D341Med (cell line): ENCODE measurements around the gene SORCS2.

ENCODE experiments used
- DNase-seq: peaks from one replicate; pipeline ENCODE4 v3.0.0; 2012; ENCODE audit warnings: low spot score

The SORCS2 gene

DNA sequence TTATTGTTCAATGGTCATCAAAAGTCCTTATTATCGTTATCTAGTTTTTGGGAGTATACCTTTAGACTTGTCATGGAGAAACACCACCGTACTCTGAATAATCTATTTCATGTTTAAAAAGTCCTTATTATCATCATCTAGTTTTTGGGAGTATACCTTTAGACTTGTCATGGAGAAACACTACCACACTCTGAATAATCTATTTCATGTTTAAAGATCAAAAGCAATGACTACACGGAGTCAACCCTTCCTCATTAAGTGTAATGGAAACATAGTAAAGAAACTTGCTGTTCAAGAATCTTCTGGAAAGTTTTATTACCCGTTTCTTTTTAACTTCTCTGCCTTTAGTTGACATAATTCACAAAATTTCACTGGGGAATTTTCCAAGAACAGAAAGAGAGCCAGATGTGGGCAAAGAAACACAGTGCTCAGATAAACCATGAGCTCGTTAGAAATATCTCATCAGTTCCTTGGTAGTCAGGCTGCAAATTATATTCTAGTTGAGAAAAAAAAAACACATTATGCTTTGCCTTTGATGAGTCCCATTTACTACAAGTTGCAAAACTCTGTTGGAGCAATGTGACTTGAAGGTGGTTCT lies 588.5 kb downstream of the SORCS2 start:
- DNase-seq: no peak

DNA sequence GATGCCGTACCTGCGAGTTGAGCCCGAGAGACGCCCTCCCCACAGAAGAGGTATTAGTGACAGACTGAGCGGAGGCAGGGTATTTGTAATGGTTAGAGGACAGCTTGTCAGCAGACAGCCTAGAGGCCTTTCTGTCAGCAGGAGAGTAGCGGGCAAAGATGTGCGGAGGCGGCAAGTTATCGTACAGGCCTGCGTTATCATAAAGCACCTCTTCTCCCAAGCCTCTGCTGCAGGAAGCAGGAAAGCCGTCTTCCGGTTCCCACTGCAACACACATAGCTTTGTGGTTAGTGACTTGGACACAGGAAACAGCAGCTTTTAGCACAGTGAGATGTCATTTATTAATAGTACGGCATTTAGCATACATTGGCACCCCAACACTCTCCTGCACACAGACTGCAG lies 589.0 kb downstream of the SORCS2 start:
- DNase-seq: no peak

DNA sequence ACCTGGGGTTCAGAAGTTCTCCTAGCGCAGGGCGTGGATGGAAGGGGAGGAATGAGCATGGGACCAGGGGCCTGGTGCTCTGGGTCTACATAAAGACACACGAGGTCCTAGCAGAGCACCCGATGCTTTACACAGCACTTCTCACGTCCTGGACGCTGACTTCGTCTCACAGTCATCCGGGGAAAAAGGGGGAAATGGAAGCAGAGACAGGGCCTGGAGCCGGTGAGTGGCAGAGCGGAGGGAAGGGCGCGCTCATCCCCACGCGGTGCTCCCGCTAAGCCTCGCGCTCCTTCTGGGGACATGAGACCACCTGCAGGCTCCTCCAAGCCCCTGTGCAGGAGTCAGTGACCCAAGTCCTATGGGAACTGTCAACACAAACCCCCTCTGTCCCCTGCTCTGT lies 589.7 kb downstream of the SORCS2 start:
- no peak for DNase-seq

DNA sequence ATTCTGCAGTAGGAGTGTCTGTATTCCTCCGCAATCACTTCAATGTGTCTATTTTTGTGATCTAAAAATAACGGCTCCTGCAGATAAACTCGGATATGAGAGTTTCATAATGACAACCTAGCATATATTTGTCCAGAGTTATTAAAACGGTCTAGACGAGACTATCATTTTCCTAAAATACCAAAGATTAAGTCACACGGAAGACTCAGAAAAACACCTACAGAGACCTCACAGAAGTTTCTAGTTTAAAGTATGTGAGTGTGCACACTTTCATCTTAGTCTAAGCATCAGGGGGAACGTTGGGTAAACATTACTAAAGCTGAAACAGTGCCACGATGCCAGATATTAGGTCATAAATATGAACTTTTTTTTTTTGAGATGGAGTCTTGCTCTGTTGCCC lies 590.4 kb downstream of the SORCS2 start:
- no peak for DNase-seq

DNA sequence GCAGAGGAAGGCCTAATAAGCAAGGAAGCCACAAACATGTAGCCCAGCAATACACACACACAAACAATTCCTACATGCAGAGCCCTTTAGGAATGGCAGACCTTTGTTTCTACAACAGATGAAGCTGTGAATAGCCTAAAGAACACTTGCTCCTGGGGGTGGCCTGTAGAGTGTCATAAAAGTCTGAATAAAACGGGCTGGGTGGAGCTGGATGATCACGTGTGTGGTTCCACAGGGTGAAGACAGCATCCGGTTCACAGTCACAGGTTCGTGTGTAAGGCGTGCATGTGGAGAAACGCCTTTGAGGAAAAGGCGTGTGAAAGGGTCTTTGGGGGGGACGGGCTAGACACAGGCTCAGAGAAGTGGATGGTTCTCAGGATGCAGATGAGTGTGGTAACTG lies 591.2 kb downstream of the SORCS2 start:
- no peak for DNase-seq

GRCh38 chr4:7784131-7784870 lies 592.0 kb downstream of the SORCS2 start:
- DNase-seq: no peak

DNA sequence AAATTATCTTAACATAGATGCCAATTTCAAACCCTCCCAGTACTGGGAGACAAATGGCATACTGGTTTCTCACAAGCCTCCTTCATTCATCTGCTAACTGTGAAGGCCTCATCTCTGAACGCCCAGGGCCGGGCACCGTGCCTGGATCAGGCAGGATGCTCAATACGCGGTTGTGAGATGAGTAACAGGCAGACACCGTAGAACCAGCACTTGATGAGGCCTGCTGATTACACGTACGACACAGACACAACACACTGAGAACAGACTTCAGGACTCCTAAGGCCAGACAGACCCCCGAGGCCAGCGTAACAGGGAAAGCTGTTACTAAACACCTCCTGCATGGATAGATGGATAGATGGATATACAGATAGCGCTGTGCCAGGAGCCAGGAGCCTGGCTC lies 592.7 kb downstream of the SORCS2 start:
- DNase-seq: no peak

GRCh38 chr4:7786040-7786439 lies 593.7 kb downstream of the SORCS2 start:
- no peak for DNase-seq

DNA sequence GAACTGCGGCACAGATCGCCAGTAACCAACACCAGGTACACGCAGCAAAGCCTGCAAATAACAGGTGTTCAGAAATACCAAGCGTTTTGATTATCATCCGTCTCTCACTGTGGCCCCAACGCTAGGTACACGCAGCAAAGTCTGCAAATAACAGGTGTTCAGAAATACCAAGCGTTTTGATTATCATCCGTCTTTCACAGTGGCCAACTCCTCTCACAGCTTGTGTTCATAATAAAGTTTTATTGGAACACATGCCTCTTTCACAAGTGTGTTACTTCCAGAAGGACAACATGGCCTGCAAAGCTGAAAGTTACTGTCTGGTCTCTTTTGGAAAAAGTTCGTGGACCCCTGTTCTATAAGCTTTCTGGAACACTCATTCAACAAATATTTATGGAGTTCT lies 594.2 kb downstream of the SORCS2 start:
- DNase-seq: no peak

- no peak for DNase-seq
Observed at GRCh38 chr4:7787067-7787466, 594.7 kb downstream of the SORCS2 start.

DNA sequence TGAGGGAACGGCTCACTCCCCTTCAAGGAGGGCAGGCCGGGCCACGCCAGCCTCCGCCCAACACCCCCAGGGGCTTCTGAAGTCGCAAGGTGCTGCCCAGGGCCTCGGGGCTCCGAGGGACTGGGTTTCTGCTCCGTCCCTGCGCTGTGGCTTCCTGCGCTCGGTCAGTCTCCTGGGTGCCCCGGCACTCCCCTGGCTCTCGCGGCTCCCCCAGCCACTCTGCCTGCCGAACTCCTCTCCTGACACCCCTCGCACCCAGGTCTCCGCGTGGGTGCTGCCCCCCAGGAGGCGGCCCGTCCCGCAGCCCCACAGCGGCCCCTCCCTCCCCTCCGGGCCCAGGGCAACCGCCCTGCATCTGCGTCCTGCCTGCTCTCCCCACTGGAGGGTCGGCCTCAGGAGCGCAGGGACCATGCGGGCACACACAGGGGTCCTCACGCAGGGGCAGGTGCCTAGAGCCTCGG lies 595.4 kb downstream of the SORCS2 start:
- no peak for DNase-seq

GRCh38 chr4:7788193-7788592 lies 595.9 kb downstream of the SORCS2 start:
- no peak for DNase-seq

DNA sequence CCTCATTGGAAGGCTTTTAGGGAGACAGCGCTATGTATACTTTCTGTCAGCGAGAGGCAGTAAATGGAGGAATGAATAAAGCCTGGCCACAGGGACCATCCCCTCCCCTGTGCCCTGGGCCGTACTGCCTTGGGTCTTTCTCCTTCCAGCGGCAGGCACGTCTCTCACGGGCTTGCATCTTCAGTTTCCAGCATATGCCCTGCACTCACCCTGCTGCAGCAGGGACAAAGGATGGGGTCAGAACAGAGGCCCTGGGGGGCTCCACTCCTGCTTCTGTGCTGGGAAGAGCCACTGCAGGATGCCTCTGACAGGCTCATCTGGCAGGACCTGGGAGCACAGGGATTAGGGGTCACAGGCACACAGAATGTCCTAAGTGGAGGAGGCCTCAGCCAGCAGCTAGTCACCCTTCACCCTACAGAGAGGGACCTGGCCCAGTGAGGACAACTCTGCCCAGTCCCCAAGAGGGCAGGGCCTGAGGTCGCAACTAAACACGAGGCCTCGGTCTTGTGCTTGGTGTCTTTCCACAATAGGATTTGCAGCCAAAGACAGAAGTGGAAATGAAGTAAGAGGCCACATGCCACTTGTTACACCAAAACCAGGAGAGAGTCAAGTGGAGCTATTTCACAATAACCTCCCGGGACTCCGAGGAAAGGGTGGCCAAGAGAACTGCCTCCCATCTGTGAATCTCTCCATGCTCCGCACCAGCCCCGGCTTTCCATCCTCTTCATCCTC lies 596.5 kb downstream of the SORCS2 start:
- no peak for DNase-seq

DNA sequence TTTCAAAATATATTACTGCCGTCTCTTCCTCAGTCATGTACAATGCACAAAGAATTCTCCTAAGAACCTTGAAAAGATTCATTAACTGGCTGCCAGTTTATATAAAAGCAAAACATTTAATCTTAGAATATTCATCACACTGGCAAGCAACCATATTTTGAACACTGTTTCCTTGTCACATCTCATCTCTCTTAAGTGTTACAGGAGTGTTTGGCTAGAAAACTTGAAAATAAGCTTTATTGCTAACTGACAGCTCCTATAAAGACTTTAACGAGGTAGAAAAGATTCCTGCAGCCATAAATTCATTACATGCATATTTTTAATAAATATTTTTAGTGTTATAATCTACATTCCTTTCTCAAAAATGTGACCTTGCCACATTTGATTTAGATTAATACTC lies 597.7 kb downstream of the SORCS2 start:
- no peak for DNase-seq

GRCh38 chr4:7790999-7791398 lies 598.7 kb downstream of the SORCS2 start:
- no peak for DNase-seq
